HUES48 (cell line): ENCODE measurements around the gene XPR1.

ENCODE experiments used
- H3K27ac ChIP-seq: one replicate; pipeline ENCODE4 v1.7.0; 2013; ENCODE audit warnings: low read depth, low read length, inconsistent platforms
- H3K27me3 ChIP-seq: 2 replicates; pipeline ENCODE4 v1.6.1; 2013; ENCODE audit warnings: mild to moderate bottlenecking, low read length; ENCODE audit not compliant: control insufficient read depth, insufficient read depth
- H3K36me3 ChIP-seq: 2 replicates; pipeline ENCODE4 v1.6.1; 2013; ENCODE audit warnings: low read length; ENCODE audit not compliant: control insufficient read depth, insufficient read depth
- H3K4me1 ChIP-seq: 2 replicates; pipeline ENCODE4 v1.6.1; 2013; ENCODE audit warnings: mild to moderate bottlenecking, low read length; ENCODE audit not compliant: control insufficient read depth, insufficient read depth
- H3K4me3 ChIP-seq: 2 replicates; pipeline ENCODE4 v1.5.1; 2013; ENCODE audit warnings: mild to moderate bottlenecking, low read depth, low read length
- H3K9ac ChIP-seq: 2 replicates; pipeline ENCODE4 v1.6.1; 2013; ENCODE audit warnings: mild to moderate bottlenecking, low read depth, low read length, moderate library complexity
- H3K9me3 ChIP-seq: 2 replicates; pipeline ENCODE4 v1.6.1; 2013; ENCODE audit warnings: low read length; ENCODE audit not compliant: control insufficient read depth, insufficient read depth

Gene XPR1

DNA sequence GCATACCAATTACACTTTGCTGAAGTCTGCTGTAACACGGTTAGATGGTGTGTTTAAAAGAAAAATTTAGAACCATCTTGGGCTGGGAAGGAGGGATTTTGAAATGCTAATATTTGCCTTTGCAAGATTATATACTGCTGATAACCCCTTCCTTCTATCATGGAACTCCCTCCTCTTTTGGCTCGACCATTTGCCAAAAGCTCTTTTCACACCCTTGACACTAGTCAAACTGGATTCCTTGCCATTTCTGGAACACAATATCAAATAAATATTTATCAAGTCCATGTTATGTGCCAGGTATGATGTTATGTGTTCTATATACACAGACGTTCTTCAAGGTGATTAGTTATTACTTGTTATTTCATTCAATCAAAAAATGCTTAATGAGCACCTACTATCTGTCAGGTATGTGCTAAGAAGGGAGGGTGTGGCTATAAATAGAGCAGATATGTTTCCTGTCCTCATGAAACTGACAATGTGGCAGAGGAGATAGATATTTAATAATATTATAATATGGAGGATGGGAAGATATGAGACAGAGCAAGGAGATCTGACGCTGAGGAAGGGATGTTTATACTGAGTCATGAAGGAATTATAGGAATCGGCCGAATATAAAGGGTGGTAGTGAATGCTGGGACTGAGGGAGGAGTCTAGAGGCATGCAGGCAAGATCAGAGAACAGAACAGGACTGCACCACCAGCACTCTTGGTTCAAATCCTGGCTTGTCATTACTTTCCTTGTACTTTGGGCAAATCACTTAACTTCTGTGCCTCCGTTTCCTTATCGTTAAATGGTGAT, 16.1 kb upstream of the XPR1 start:
- no peak overlapping the region for H3K27ac ChIP-seq
- H3K4me1 ChIP-seq = peaks cover 8% of the 10 kb centered on the region; the same call in 1 of the 2 replicates
- H3K9me3 ChIP-seq = no peaks in the 10 kb centered on the region
- no peaks in the 10 kb centered on the region for H3K27me3 ChIP-seq
- H3K4me3 ChIP-seq = no peak overlapping the region
- no peak overlapping the region for H3K9ac ChIP-seq
- H3K36me3 ChIP-seq = no peaks in the 10 kb centered on the region

DNA sequence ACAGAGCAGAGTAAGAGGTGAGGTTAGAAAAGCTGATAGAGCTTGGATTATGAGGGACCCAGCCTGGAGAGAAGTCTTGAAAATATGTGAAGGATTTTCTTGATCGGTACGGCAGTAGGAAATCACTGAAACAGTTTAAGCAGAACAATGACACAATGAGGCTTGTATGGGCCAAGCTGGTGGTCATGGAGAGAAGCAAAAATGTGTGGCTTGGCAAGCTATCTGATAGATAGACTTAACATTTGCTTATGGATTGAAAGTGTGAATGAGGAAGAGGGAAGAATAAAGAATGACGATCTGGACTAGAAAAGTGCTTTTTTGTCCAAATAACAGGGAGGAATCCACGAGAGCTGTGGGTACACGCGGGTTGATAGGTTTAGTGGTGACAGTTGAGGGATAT, 15.4 kb upstream of the XPR1 start:
- Histone ChIP-seq H3K4me1 (peaks cover under 1% of the 10 kb centered on the region; the same call in 1 of the 2 replicates), H3K9me3 (no peaks in the 10 kb centered on the region)

DNA sequence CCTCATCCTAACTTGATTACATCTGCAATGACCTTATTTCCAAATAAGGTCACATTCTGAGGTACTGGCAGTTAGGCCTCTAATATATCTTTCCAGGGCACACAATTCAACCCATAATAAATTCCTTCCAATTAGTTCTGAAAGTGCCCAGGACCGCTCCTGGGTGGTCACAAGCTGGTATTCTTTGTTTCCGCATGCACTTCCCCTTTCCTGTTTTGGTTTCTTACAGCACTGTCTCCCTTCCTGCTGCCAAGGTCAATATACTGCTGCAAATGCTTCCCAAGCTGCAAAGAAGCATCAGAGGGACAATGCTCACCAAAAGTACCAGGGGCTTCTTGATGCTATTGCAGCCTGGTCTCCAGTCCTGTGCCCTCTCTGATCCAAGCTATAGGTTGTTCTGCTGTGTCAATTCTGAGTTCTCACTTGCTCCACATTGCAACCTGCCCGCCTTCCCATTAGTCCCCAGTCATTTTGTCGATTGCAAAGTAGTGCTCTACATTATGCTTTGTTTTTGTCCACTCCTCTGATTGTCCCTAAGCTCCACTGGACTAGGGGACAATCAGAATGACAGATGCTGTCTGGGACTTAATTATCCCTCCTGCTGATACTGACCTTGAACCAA, 13.9 kb upstream of the XPR1 start:
- Histone ChIP-seq H3K36me3 (no peaks in the 10 kb centered on the region), H3K9me3 (no peaks in the 10 kb centered on the region), H3K27ac (no peak overlapping the region), H3K9ac (no peak overlapping the region), H3K27me3 (no peaks in the 10 kb centered on the region), H3K4me1 (no peaks in the 10 kb centered on the region), H3K4me3 (no peak overlapping the region)

More for the DNA sequence above, 15.4 kb upstream of the XPR1 start:
- Histone ChIP-seq H3K9ac (no peak overlapping the region), H3K27me3 (no peaks in the 10 kb centered on the region), H3K4me3 (no peak overlapping the region), H3K27ac (no peak overlapping the region), H3K36me3 (no peaks in the 10 kb centered on the region)

DNA sequence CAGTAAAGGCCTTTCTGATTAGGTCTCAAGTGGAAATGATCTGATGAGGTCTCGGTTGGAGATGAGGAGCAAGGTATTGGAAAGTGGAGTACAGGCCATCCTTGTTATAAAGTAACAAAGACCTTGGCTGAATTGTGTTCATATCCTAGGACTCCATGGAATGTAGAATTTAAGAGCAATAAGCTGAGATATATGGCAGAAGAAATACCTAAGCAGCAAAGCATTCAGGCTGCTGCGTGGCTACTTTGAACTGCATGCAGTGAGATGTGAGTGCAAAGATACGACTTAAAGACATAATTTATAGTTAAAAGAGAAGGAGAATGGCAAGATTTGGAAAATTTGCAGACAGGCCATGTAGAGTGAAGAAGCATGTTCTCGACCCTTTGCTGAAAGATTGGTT, 11.2 kb upstream of the XPR1 start:
- Histone ChIP-seq H3K9ac (no peak overlapping the region), H3K27ac (no peak overlapping the region), H3K4me1 (no peaks in the 10 kb centered on the region), H3K27me3 (no peaks in the 10 kb centered on the region), H3K36me3 (no peaks in the 10 kb centered on the region), H3K9me3 (no peaks in the 10 kb centered on the region), H3K4me3 (no peak overlapping the region)

DNA sequence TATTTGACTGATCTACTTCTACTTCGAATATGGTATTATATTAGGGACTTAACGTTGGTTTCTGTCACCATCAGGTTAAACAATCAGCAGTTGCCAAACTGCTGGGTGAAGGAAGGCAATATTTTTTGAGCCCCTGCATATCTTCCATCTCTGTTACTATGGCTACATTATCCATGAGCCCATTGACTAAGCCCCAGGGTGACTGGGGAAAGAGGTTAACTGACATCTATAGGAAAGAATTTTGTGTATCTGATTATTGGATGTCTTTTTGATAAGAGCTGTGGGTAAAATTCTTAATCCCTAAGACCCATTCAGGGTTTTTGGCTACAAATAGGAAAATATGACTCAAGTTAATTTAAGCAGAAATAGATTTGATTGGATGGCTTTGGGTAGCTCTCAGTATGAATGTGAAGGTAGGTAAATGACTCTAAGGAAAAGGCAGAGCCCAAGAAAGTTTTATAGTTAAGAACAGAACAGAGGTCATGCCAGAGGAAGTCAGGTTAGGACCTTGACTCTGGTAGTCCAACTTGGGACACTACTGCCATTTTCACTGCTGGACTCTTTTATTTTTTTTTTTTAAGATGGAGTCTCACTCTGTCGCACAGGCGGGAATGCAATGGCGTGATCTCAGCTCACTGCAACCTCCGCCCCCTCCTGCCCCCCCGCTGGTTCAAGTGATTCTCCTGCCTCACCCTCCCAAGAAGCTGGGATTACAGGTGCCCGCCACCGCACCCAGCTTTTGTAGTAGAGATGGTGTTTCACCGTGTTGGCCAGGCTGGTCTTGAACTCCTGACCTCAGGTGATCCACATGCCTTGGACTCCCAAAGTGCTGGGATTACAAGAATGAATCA, 8.9 kb upstream of the XPR1 start:
- no peak overlapping the region for H3K27ac ChIP-seq
- H3K4me3 ChIP-seq = no peak overlapping the region
- H3K36me3 ChIP-seq = no peaks in the 10 kb centered on the region
- H3K9ac ChIP-seq = no peak overlapping the region
- no peaks in the 10 kb centered on the region for H3K4me1 ChIP-seq
- H3K9me3 ChIP-seq = no peaks in the 10 kb centered on the region
- H3K27me3 ChIP-seq = no peaks in the 10 kb centered on the region

DNA sequence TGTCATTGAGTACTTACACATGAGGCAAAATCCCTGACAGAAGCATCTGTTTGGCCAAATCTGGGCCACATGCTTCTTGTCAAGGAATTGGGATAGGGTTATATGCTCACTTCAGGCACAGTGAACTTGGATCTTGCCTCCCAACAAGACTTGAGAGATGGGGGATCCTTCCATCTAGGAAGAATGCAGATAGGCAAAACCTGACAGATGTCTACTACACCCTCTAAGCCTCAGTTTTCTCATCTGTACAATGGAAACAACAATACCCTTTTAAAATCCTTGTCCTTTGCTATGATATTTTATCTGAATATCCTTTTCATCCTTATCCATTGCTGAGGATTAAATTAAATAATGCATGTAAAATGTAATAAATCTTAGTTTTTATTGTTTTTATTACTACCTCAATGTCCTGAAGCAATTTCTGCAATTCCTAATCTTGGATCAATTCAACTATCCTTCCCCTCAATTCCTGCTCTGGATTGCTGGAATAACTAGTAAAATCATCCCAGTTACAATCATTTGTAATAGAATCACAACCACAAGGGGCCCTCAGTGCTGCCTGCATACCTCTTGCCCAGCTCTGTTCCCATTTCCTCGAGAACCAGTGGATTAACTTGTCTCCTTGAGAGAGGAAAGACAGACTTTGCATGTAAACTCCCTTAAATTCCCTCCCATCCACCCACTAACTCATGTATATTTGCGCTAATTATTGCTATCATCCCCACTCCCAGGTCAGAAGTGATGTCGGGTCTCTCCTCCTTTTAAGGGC, 8.1 kb upstream of the XPR1 start:
- Histone ChIP-seq H3K4me3 (no peak overlapping the region), H3K36me3 (no peaks in the 10 kb centered on the region), H3K9ac (no peak overlapping the region), H3K4me1 (no peaks in the 10 kb centered on the region), H3K27ac (no peak overlapping the region), H3K9me3 (no peaks in the 10 kb centered on the region), H3K27me3 (no peaks in the 10 kb centered on the region)

DNA sequence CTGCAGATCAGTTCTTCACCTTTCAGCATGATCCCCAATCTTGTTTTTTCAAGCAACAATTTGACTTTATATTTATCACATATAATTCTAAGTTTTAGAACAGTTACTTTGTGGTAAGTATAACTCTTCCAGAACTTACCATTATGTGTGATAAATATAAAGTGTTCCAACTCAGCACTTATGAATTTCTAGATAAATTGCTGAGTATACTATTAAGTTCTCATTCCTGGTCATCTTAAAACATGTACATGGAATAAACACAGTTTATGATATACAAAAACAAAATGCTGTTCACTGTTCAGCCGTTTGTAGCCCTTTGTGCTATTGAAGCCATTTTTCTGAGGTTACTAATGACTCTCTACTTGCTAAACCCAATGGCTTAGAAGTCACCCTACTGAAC, 5.1 kb upstream of the XPR1 start:
- Histone ChIP-seq H3K4me1 (peaks cover 4% of the 10 kb centered on the region; the same call in 1 of the 2 replicates), H3K36me3 (no peaks in the 10 kb centered on the region), H3K27me3 (no peaks in the 10 kb centered on the region), H3K27ac (no peak overlapping the region), H3K9me3 (no peaks in the 10 kb centered on the region), H3K9ac (no peak overlapping the region), H3K4me3 (no peak overlapping the region)

DNA sequence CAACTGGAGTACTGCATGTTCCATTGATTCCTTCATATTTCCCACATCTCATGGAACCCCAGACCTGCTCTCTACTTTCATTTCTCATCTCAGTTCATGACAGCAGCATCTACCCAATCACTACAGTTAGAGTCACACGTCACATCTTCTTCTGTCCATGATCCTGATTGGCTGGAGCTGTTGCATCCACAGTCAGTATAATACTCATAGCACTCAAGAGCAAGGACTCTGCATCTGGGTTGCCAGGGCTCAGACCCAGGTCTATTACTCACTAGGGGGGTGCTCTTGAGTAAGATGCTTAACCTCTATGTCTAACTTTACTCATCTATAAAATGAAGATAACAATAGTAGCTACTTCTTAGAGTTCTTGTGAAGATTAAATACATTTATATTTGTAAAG, 4.4 kb upstream of the XPR1 start:
- Histone ChIP-seq H3K27me3 (no peaks in the 10 kb centered on the region), H3K27ac (no peak overlapping the region), H3K4me1 (peaks cover 4% of the 10 kb centered on the region; the same call in 1 of the 2 replicates), H3K36me3 (no peaks in the 10 kb centered on the region), H3K9me3 (no peaks in the 10 kb centered on the region), H3K9ac (no peak overlapping the region), H3K4me3 (no peak overlapping the region)

DNA sequence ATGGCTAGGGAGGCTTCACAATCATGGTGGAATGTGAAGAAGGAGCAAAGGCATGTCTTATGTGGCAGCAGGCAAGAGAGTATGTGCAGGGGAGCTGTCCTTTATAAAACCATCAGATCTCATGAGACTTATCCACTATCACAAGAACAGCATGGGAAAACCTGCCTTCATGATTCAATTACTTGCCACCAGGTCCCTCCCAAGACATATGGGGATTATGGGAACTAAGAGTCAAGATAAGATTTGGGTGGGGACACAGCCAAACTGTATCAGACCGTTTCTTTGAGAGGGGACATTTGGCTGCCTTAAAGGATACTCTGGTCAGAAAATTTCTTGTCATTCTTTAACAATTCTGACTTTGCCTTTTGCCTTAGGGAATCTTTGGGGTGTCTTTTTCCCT, 3.2 kb upstream of the XPR1 start:
- Histone ChIP-seq H3K4me3 (no peak overlapping the region), H3K9me3 (no peaks in the 10 kb centered on the region), H3K27ac (no peak overlapping the region), H3K4me1 (peaks cover 10% of the 10 kb centered on the region), H3K36me3 (no peaks in the 10 kb centered on the region), H3K9ac (no peak overlapping the region), H3K27me3 (no peaks in the 10 kb centered on the region)

DNA sequence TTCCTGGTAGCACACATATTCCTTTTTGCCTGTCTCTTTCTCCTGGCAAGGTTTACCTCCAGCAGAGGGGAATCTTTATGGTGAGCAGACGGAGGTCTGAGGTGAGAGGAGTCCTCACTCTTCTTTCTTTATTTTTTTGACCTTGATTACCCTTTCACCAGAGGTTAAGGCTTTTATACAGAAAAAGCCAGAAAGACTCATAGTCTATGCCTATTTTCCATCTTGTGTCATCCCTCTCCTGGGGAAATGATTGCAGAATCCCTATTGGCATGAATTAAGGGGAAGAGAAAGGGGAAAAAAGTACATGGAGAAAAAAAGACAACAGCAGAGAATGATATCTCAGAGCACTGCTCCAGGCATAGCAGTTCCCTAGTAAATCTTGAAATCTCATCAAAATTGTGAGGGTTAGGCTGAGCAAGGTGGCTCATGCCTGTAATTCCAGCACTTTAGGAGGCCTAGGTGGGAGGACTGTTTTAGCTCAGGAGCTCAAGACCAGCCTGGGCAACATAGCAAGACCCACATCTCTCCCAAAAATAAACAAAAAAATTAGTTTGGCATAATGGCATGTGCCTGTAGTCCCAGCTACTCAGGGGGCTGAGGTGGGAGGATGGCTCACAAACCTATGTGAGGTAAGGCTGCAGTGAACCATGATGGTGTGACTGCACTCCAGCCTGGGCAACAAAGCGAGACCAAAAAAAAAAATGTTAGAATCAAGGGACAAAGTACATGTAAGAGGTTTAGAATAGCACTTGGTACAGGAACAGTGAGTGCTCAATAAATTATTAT, 1.2 kb upstream of the XPR1 start:
- H3K4me1 ChIP-seq = peaks cover 13% of the 10 kb centered on the region
- no peaks in the 10 kb centered on the region for H3K27me3 ChIP-seq
- H3K9ac ChIP-seq = no peak overlapping the region
- no peak overlapping the region for H3K27ac ChIP-seq
- H3K4me3 ChIP-seq = no peak overlapping the region
- H3K36me3 ChIP-seq = no peaks in the 10 kb centered on the region
- H3K9me3 ChIP-seq = no peaks in the 10 kb centered on the region
